ENCODE data around the gene CLEC2A. TPM values are rescaled to one million over a fixed set of nuclear protein-coding genes. Genes with fewer than 3 reads are reported as not detected.
A peak's percentile ranks its signal among the peaks of the same experiment; 100 is the strongest.

CLEC2A gene
- total and polyA plus RNA-seq, 2 experiments from 2014 or later, result not detected

DNA sequence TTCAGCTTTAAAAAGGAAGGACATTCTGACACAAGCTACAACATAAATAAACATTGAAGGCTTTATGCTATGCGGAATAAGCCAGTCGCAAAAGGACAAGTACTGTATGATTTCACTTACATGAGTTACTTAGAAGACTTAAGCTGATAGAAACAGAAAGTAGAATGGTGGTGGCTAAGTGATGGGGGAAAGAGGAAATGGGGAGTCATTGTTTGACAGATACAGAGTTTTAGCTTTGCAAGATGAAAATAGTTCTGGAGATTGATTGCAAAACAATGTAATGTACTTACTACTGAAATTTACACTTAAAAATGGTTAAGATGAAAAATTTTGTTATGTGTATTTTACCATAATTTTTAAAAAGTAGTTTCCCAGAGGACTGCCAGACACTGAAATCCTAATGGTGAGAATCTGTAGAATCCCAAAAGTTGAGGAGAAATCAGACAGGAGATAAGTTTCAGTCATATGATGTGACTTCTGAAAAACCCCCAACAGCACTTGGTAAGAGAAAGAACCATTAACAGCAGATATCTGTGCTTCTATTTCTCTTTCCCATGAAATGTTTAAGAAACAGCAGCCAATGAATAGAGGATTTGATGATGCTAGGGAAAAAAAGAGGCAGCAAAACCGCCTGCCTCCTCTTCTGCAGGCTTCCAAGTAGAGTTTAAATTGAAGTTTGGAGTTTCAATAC is 16.6 kb upstream of the CLEC2A start:
- Mint-ChIP-seq H3K4me1 (no peaks in the 10 kb centered on the region), H3K9me3 (peaks cover 10% of the 10 kb centered on the region; the same call in 2 of the 3 replicates), H3K36me3 (ENCODE audit: low read depth) (peaks cover 6% of the 10 kb centered on the region; the same call in 1 of the 3 replicates), H3K27me3 (ENCODE audit: insufficient read depth, low read depth, poor library complexity) (peaks cover 3% of the 10 kb centered on the region), H3K4me3 (no peak overlapping the region), H3K27ac (no peak overlapping the region)
- peak overlapping the region; percentile 47; the same call in 1 of the 2 replicates for H2AFZ ChIP-seq
- H3K4me3 ChIP-seq, result no peak overlapping the region
- H4K20me1 ChIP-seq (replicated peaks; ENCODE audit: insufficient read depth), result no peaks in the 10 kb centered on the region
- H3K9me2 ChIP-seq (ENCODE audit: insufficient read depth), result no peaks in the 10 kb centered on the region
- no peak overlapping the region for H3K27ac ChIP-seq (ENCODE audit: low read depth)
- no peaks in the 10 kb centered on the region for H3K36me3 ChIP-seq (ENCODE audit: insufficient read depth)
- no peaks in the 10 kb centered on the region for H3K27me3 ChIP-seq (ENCODE audit: insufficient read depth)
- H3F3A ChIP-seq (replicated peaks; ENCODE audit: low read depth), result no peaks in the 10 kb centered on the region
- DNase-seq (ENCODE audit: low spot score), result no peak
- H3K4me2 ChIP-seq, result no peak overlapping the region
- H3K4me1 ChIP-seq (ENCODE audit: insufficient read depth), result no peaks in the 10 kb centered on the region
- TF ChIP-seq CREB1 (CRISPR knock-in tag; IDR thresholded peaks at IDR 0.05; ENCODE audit: low read depth) (no peak), ZNF331 (CRISPR knock-in tag; IDR thresholded peaks at IDR 0.05; ENCODE audit: low read depth) (no peak), ZNF114 (CRISPR knock-in tag; IDR thresholded peaks at IDR 0.05) (no peak), REST (IDR thresholded peaks at IDR 0.05; ENCODE audit: unreplicated experiment) (no peak), POLR2AphosphoS5 (IDR thresholded peaks at IDR 0.05; ENCODE audit: low read depth) (no peak), EZH2 (IDR thresholded peaks at IDR 0.05; ENCODE audit: low read depth, unreplicated experiment) (no peak), STAT1 (IDR thresholded peaks at IDR 0.05; ENCODE audit: unreplicated experiment) (no peak), JUNB (IDR thresholded peaks at IDR 0.05; ENCODE audit: unreplicated experiment) (no peak), EZH2phosphoT487 (IDR thresholded peaks at IDR 0.05; ENCODE audit: unreplicated experiment) (no peak), NANOG (IDR thresholded peaks at IDR 0.05; ENCODE audit: borderline replicate concordance) (no peak)
- TF ChIP-seq, protein P1, sequence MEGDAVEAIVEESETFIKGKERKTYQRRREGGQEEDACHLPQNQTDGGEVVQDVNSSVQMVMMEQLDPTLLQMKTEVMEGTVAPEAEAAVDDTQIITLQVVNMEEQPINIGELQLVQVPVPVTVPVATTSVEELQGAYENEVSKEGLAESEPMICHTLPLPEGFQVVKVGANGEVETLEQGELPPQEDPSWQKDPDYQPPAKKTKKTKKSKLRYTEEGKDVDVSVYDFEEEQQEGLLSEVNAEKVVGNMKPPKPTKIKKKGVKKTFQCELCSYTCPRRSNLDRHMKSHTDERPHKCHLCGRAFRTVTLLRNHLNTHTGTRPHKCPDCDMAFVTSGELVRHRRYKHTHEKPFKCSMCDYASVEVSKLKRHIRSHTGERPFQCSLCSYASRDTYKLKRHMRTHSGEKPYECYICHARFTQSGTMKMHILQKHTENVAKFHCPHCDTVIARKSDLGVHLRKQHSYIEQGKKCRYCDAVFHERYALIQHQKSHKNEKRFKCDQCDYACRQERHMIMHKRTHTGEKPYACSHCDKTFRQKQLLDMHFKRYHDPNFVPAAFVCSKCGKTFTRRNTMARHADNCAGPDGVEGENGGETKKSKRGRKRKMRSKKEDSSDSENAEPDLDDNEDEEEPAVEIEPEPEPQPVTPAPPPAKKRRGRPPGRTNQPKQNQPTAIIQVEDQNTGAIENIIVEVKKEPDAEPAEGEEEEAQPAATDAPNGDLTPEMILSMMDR (conservative IDR thresholded peaks at IDR 0.05; ENCODE audit: low read depth in 2 of 2), result no peak
- TF ChIP-seq, protein P2, sequence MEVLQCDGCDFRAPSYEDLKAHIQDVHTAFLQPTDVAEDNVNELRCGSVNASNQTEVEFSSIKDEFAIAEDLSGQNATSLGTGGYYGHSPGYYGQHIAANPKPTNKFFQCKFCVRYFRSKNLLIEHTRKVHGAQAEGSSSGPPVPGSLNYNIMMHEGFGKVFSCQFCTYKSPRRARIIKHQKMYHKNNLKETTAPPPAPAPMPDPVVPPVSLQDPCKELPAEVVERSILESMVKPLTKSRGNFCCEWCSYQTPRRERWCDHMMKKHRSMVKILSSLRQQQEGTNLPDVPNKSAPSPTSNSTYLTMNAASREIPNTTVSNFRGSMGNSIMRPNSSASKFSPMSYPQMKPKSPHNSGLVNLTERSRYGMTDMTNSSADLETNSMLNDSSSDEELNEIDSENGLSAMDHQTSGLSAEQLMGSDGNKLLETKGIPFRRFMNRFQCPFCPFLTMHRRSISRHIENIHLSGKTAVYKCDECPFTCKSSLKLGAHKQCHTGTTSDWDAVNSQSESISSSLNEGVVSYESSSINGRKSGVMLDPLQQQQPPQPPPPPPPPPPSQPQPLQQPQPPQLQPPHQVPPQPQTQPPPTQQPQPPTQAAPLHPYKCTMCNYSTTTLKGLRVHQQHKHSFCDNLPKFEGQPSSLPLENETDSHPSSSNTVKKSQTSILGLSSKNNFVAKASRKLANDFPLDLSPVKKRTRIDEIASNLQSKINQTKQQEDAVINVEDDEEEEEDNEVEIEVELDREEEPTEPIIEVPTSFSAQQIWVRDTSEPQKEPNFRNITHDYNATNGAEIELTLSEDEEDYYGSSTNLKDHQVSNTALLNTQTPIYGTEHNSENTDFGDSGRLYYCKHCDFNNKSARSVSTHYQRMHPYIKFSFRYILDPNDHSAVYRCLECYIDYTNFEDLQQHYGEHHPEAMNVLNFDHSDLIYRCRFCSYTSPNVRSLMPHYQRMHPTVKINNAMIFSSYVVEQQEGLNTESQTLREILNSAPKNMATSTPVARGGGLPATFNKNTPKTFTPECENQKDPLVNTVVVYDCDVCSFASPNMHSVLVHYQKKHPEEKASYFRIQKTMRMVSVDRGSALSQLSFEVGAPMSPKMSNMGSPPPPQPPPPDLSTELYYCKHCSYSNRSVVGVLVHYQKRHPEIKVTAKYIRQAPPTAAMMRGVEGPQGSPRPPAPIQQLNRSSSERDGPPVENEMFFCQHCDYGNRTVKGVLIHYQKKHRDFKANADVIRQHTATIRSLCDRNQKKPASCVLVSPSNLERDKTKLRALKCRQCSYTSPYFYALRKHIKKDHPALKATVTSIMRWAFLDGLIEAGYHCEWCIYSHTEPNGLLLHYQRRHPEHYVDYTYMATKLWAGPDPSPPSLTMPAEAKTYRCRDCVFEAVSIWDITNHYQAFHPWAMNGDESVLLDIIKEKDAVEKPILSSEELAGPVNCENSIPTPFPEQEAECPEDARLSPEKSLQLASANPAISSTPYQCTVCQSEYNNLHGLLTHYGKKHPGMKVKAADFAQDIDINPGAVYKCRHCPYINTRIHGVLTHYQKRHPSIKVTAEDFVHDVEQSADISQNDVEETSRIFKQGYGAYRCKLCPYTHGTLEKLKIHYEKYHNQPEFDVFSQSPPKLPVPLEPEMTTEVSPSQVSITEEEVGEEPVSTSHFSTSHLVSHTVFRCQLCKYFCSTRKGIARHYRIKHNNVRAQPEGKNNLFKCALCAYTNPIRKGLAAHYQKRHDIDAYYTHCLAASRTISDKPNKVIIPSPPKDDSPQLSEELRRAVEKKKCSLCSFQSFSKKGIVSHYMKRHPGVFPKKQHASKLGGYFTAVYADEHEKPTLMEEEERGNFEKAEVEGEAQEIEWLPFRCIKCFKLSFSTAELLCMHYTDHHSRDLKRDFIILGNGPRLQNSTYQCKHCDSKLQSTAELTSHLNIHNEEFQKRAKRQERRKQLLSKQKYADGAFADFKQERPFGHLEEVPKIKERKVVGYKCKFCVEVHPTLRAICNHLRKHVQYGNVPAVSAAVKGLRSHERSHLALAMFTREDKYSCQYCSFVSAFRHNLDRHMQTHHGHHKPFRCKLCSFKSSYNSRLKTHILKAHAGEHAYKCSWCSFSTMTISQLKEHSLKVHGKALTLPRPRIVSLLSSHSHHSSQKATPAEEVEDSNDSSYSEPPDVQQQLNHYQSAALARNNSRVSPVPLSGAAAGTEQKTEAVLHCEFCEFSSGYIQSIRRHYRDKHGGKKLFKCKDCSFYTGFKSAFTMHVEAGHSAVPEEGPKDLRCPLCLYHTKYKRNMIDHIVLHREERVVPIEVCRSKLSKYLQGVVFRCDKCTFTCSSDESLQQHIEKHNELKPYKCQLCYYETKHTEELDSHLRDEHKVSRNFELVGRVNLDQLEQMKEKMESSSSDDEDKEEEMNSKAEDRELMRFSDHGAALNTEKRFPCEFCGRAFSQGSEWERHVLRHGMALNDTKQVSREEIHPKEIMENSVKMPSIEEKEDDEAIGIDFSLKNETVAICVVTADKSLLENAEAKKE (CRISPR knock-in tag; IDR thresholded peaks at IDR 0.05), result no peak
- TF ChIP-seq, protein P3, sequence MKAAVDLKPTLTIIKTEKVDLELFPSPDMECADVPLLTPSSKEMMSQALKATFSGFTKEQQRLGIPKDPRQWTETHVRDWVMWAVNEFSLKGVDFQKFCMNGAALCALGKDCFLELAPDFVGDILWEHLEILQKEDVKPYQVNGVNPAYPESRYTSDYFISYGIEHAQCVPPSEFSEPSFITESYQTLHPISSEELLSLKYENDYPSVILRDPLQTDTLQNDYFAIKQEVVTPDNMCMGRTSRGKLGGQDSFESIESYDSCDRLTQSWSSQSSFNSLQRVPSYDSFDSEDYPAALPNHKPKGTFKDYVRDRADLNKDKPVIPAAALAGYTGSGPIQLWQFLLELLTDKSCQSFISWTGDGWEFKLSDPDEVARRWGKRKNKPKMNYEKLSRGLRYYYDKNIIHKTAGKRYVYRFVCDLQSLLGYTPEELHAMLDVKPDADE (IDR thresholded peaks at IDR 0.05), result no peak
- ATAC-seq, result no peak
- H3K79me2 ChIP-seq (replicated peaks; ENCODE audit: insufficient read depth), result no peaks in the 10 kb centered on the region
